ENCODE data around the gene PRKN.

PRKN gene

DNA sequence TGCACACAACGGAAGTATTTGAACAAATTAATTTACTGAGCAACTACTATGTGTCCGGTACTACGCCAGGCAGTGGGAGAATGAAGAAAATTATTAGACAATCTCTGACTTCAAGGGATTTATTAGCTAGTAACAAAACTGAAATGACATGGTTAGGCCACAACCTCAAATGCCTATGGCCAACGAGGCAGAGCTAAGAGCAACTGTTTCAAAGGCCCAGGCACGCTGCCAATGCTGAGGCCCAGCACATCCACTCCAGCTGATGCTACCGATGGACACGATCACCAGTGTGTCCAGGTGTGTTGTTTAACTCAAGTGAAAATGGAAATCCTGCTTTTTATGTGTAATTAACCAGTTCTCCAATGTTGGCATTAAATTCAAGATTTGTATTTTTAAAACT, 420.9 kb downstream of the PRKN start:
- H3K4me1 ChIP-seq (ENCODE audit: low read length): no peaks in the 10 kb centered on the region
- no peak overlapping the region for H2AFZ ChIP-seq (ENCODE audit: low read depth, low read length)
- H3K27me3 ChIP-seq (ENCODE audit: low read depth, low read length): no peaks in the 10 kb centered on the region
- TF ChIP-seq, protein P1, sequence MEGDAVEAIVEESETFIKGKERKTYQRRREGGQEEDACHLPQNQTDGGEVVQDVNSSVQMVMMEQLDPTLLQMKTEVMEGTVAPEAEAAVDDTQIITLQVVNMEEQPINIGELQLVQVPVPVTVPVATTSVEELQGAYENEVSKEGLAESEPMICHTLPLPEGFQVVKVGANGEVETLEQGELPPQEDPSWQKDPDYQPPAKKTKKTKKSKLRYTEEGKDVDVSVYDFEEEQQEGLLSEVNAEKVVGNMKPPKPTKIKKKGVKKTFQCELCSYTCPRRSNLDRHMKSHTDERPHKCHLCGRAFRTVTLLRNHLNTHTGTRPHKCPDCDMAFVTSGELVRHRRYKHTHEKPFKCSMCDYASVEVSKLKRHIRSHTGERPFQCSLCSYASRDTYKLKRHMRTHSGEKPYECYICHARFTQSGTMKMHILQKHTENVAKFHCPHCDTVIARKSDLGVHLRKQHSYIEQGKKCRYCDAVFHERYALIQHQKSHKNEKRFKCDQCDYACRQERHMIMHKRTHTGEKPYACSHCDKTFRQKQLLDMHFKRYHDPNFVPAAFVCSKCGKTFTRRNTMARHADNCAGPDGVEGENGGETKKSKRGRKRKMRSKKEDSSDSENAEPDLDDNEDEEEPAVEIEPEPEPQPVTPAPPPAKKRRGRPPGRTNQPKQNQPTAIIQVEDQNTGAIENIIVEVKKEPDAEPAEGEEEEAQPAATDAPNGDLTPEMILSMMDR (IDR thresholded peaks at IDR 0.05; ENCODE audit: low read depth, low read length): no peak
- TF ChIP-seq EZH2phosphoT487 (IDR thresholded peaks at IDR 0.05; ENCODE audit: low read depth): no peak
- no peaks in the 10 kb centered on the region for H4K20me1 ChIP-seq (ENCODE audit: insufficient read depth, low read length)
- H3K9ac ChIP-seq (ENCODE audit: low read length): no peak overlapping the region
- H3K9me3 ChIP-seq (ENCODE audit: insufficient read depth, low read length): no peaks in the 10 kb centered on the region
- H3K36me3 ChIP-seq (replicated peaks; ENCODE audit: low read depth, low read length): no peaks in the 10 kb centered on the region
- no peak overlapping the region for H3K27ac ChIP-seq (ENCODE audit: low read length)
- H3K4me2 ChIP-seq (ENCODE audit: low read length): no peak overlapping the region
- no peaks in the 10 kb centered on the region for H3K79me2 ChIP-seq (ENCODE audit: low read length)
- H3K4me3 ChIP-seq (ENCODE audit: low read length): no peak overlapping the region

DNA sequence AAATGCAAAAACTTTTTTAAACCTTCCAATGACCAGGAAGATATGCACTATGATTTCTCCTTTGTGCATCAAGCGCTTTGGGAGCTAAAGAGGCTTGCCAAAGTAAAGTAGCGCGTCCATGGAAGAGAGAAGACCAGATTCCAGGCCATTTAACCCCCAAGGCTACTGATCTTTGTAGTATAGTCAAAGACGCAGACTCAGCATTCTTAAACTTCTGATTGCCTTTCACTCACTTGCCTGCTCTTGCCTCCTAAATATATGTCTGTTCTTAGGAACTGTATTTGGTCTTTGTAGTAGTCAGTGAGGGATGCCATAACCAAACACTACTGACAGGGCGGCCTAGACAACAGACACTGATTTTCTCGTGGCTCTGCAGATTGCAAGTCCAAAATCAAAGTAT, 426.4 kb downstream of the PRKN start:
- Histone ChIP-seq H3K27ac (ENCODE audit: low read length) (no peak overlapping the region), H3K79me2 (ENCODE audit: low read length) (no peaks in the 10 kb centered on the region), H3K4me3 (ENCODE audit: low read length) (no peak overlapping the region), H3K9ac (ENCODE audit: low read length) (no peak overlapping the region), H3K4me2 (ENCODE audit: low read length) (no peak overlapping the region), H3K9me3 (ENCODE audit: insufficient read depth, low read length) (no peaks in the 10 kb centered on the region), H3K27me3 (ENCODE audit: low read depth, low read length) (no peaks in the 10 kb centered on the region), H2AFZ (ENCODE audit: low read depth, low read length) (no peak overlapping the region), H3K4me1 (ENCODE audit: low read length) (no peaks in the 10 kb centered on the region), H3K36me3 (replicated peaks; ENCODE audit: low read depth, low read length) (no peaks in the 10 kb centered on the region), H4K20me1 (ENCODE audit: insufficient read depth, low read length) (no peaks in the 10 kb centered on the region)
- no peak for TF ChIP-seq EZH2phosphoT487 (IDR thresholded peaks at IDR 0.05; ENCODE audit: low read depth)
- TF ChIP-seq, protein P1 (IDR thresholded peaks at IDR 0.05; ENCODE audit: low read depth, low read length): no peak

DNA sequence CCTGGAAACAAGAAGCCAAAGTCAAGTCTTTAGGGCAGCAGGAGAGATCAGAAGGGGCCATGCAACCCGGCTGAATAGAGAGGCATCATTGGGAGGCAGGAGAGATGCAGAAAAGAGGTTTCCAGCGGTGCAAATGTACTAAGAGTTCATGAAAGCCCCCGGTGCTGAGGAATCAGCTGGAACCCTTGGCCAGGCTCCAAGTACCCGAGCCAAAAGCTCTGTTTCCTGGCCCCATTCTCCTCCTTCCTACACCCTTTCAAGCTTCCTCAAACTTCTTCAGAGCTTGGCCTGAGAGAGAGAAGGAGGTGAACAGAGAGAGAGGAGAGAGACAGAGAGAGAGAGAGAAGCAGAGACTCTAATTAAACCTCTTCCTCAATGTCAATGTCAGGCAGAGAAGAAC, 433.5 kb downstream of the PRKN start:
- H2AFZ ChIP-seq (ENCODE audit: low read depth, low read length): no peak overlapping the region
- no peak overlapping the region for H3K27ac ChIP-seq (ENCODE audit: low read length)
- no peaks in the 10 kb centered on the region for H3K36me3 ChIP-seq (replicated peaks; ENCODE audit: low read depth, low read length)
- no peaks in the 10 kb centered on the region for H3K79me2 ChIP-seq (ENCODE audit: low read length)
- no peak overlapping the region for H3K9ac ChIP-seq (ENCODE audit: low read length)
- H3K4me1 ChIP-seq (ENCODE audit: low read length): no peaks in the 10 kb centered on the region
- H3K4me2 ChIP-seq (ENCODE audit: low read length): no peak overlapping the region
- H4K20me1 ChIP-seq (ENCODE audit: insufficient read depth, low read length): no peaks in the 10 kb centered on the region
- no peaks in the 10 kb centered on the region for H3K9me3 ChIP-seq (ENCODE audit: insufficient read depth, low read length)
- no peak overlapping the region for H3K4me3 ChIP-seq (ENCODE audit: low read length)
- no peak for TF ChIP-seq EZH2phosphoT487 (IDR thresholded peaks at IDR 0.05; ENCODE audit: low read depth)
- TF ChIP-seq, protein P1 (IDR thresholded peaks at IDR 0.05; ENCODE audit: low read depth, low read length): no peak
- H3K27me3 ChIP-seq (ENCODE audit: low read depth, low read length): no peaks in the 10 kb centered on the region

DNA sequence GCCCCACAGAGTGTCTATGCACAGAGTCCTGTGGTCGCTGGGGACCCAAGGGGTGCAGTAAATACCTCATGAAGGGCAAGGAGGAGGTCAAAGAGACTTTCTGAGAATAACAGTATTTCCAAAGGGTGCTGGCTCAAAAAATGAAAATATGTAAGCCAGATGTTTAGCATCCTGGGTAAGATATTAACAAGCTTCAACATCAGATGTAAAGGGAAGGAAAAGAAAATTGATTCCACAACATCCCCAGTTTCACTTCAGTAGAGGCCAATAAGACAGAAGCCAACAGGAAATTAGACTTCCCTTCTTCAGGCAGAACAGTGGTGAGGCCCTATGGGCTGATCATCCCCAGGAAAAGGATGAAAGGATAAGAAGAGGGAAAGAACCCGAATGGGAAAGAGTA, 434.7 kb downstream of the PRKN start:
- no peak overlapping the region for H3K4me2 ChIP-seq (ENCODE audit: low read length)
- H3K4me3 ChIP-seq (ENCODE audit: low read length): no peak overlapping the region
- no peaks in the 10 kb centered on the region for H3K36me3 ChIP-seq (replicated peaks; ENCODE audit: low read depth, low read length)
- H3K27me3 ChIP-seq (ENCODE audit: low read depth, low read length): no peaks in the 10 kb centered on the region
- no peak for TF ChIP-seq EZH2phosphoT487 (IDR thresholded peaks at IDR 0.05; ENCODE audit: low read depth)
- TF ChIP-seq, protein P1 (IDR thresholded peaks at IDR 0.05; ENCODE audit: low read depth, low read length): no peak
- H3K9ac ChIP-seq (ENCODE audit: low read length): no peak overlapping the region
- H3K79me2 ChIP-seq (ENCODE audit: low read length): no peaks in the 10 kb centered on the region
- no peak overlapping the region for H3K27ac ChIP-seq (ENCODE audit: low read length)
- no peaks in the 10 kb centered on the region for H4K20me1 ChIP-seq (ENCODE audit: insufficient read depth, low read length)
- no peaks in the 10 kb centered on the region for H3K9me3 ChIP-seq (ENCODE audit: insufficient read depth, low read length)
- H3K4me1 ChIP-seq (ENCODE audit: low read length): no peaks in the 10 kb centered on the region
- H2AFZ ChIP-seq (ENCODE audit: low read depth, low read length): no peak overlapping the region

Data from OCI-LY3 (cell line).